ENCODE measurements around the gene FEV.
A peak's percentile ranks its signal among the peaks of the same experiment; 100 is the strongest.

FEV gene

DNA sequence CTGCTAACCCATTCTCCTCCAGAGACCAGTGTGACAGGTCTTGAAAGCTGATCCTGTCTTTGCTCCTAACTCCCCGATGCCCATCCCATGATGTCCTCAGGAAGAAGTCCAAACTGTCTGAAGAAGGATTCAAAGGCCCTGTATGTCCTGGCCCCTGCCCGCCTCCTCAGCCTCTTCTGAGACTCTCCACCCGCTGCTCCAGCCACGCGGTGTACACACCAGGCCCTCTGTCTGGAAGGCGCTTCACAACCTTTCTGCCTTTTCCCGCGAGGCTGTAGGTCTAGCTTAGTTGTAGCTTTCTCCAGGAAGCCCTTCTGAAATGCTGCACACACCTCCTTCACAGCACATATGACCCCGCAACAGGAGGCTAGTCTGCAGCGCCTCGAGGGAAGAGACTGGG, 31.7 kb upstream of the FEV start:
- no peak for DNase-seq

DNA sequence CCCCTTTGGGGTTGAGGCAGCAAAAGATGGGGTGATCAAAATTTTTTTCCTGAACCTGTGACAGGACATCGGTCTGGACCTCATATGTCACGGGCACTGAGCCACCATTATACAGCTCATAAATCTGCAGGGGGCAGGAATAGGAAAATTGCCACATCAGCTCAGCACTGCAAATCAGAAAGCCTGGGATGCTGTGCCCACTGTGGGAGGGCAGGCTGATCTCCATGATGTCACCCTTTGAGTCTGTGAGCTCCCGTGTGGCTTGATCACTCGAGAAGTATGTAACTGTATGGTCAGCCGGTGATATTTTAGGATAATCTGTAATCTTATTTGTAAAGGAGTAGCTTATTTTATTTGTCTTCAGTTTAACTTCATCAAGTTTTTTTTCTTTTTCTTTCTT, 25.9 kb upstream of the FEV start:
- no peak for DNase-seq

DNA sequence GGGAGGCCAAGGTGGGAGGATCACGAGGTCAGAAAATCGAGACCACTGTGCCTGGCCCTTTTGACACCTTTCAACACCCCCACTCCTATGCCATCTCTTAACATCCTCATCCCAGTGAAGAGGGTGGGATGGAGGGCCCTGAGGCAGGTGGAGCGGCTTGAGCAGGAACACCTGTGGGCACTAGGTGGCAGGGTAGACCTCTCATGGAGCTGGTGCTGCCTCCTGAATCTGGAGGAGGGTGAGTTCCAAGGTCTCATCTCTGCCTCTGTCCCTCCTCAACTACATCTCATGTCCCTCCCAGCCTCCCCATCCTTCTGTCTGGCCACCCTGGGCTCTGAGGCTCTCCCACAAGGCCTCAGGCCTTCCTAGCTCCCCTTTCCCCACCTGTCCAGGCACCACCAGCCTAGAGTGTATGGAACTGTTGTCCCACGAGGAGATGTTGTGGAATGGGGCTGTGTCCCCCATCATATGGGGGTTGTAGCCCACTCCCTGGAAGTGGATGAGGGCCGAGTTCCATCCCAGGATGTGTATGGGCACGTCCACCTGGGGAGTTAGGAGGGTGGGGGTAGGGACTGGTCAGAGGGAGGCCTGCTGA, 25.3 kb upstream of the FEV start:
- peak in 1 of 2 experiments; percentile 19 for DNase-seq

GRCh38 chr2:219009294-219009693, 24.3 kb upstream of the FEV start:
- no peak for DNase-seq

GRCh38 chr2:219003979-219004378, 19.0 kb upstream of the FEV start:
- DNase-seq, result no peak

GRCh38 chr2:219003267-219003634, 18.3 kb upstream of the FEV start:
- DNase-seq, result no peak

DNA sequence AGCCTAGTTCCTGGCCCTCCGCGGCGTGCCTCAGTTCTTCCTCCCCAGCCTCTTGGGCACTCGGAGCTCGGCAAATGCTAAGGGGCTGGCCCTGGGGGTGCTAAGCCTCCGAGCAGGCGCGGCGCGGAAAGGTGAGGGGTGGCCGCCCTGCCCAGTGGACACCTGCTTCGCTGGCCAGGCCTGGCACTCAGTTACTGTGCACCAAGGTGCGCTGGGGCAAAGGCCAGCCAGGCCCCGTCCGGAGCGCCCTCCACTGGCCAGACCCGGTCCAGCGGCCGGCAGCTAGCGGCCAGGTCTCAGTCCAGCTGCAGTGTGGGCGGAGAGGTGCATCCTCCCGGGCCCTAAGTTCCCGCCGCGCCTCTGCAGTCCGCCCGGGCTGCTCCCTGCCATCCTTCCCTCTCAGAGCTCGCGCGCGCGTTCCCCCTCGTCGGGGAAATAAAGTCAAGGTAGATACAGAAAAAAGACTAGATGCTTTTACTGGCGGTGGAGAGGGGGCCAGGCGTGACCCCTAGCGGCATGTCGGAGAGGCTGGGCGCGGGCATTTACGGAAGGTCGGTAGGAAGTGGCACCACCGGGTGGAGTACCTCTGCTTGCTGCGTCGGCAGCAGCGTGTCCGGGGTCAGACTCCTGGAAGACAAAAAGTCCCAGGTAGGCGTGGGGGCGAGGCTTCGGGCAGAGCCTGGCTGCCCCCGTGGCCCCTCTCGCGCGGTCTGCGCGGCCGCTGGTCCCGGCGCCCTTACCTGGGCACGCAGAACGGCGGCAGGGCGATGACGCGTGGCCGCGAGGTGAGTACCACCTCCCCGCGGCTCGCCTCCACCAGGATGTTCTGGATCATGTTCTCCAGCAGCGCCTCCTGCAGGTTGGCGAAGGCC, 17.6 kb upstream of the FEV start:
- peak; percentile 70 to 75 for DNase-seq

DNA sequence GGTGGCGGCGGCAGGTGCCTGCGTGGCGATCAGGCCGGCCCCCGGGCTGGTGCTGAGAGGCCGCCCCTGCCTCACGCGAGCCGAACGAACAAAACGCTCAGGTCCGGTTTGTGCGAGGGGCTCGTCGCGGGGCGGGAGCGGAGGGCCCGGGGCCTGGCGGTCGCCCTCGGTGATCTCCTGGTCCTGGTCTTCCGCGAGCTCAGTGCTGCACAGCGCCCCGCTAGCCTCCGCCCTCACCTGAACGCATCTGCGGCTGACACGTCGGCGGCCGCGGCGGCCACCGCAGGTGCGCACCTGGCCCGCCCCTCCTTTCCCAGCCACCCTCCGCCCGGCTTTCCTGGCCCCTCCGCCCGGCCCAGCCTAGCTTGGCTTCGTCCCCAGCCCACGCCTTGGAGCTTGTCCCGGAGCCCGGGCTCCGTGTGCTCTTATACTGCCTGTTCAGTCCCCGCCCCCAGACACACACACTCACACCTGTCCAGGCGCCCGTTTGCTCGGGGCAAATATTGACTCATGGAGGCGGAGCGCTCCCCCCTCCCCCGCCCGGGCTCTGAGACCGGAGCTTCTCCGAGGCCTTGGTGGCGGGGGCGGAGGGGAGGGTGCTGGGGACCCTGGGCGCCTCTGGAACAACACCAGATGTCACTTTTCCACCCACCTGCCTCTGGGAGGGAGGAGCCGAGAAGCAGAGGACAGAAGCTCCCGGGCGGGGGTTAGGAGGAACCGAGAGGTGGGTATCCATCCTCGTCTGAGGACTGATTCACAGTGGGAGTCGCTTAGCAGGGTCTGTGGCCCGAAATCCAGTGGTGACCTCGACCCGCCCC, 16.8 kb upstream of the FEV start:
- peak; percentile 52 to 64 for DNase-seq

GRCh38 chr2:219001100-219001576, 16.2 kb upstream of the FEV start:
- no peak for DNase-seq

- DNase-seq, result no peak
These were observed 15.6 kb upstream of the FEV start for GRCh38 chr2:219000569-219000960.

- DNase-seq, result no peak
These were observed 15.0 kb upstream of the FEV start for GRCh38 chr2:218999881-219000568.

GRCh38 chr2:218999021-218999880, 14.3 kb upstream of the FEV start:
- DNase-seq, result no peak

GRCh38 chr2:218998414-218999002, 13.5 kb upstream of the FEV start:
- no peak for DNase-seq

DNA sequence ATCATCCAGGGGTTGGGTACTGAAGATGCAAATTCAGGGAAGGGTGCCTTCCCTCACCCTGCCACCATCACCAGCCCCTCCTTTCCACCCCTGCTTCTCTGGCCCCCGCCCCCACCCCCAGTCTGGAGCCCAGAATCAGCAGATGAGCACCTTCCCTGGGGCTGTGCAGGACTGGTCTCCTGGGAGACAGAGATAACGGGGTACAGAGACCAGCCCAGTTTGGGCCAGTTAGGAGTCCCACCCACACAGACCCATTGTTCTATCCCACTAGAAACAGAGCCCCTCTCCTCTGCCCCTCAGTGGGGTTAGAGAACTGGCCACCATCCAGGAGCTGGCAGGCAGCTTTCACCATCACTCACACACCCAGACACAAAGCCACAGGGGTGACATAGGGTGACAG, 12.7 kb upstream of the FEV start:
- no peak for DNase-seq

DNA sequence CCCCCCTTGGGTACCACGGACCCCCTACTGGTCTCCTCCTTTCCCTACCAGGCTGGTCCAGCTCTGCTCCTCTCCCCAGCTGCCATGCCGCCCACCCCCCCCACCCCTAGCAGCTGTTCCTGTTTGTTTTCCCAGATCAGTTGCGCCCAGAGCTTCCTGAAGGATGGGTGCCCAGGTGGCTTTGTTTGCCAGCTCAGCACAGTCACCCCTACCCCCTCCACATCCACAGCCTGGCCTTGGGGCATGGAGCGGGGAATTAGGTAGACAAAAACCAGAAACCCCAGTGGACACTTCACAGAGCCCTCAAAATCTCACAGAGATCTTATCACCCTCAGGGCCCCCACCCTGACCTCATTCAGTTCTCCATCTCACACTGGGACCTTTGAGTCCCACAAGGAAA, 12.0 kb upstream of the FEV start:
- no peak for DNase-seq

GRCh38 chr2:218995972-218996711, 11.2 kb upstream of the FEV start:
- peak; percentile 90 to 91 for DNase-seq

DNA sequence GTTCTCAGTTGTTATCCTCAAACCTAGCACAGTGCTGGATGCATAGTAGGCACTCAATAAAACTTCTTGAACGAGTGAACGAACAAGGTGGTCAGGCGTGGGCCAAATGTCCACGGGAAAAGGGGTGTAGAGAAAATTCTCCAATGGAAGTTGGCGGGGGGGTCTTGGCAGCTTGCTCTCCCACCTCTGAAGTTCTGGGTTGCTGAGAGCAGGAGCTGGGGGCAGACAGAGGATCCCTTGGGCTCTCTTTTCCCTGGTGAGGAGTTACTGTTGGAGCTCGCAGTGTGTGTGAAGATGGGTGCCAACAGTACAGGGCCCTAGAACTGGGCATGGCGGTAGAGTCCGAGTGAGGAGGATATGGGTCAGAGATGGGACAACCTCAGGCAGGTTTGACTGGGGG, 10.6 kb upstream of the FEV start:
- DNase-seq, result no peak

DNA sequence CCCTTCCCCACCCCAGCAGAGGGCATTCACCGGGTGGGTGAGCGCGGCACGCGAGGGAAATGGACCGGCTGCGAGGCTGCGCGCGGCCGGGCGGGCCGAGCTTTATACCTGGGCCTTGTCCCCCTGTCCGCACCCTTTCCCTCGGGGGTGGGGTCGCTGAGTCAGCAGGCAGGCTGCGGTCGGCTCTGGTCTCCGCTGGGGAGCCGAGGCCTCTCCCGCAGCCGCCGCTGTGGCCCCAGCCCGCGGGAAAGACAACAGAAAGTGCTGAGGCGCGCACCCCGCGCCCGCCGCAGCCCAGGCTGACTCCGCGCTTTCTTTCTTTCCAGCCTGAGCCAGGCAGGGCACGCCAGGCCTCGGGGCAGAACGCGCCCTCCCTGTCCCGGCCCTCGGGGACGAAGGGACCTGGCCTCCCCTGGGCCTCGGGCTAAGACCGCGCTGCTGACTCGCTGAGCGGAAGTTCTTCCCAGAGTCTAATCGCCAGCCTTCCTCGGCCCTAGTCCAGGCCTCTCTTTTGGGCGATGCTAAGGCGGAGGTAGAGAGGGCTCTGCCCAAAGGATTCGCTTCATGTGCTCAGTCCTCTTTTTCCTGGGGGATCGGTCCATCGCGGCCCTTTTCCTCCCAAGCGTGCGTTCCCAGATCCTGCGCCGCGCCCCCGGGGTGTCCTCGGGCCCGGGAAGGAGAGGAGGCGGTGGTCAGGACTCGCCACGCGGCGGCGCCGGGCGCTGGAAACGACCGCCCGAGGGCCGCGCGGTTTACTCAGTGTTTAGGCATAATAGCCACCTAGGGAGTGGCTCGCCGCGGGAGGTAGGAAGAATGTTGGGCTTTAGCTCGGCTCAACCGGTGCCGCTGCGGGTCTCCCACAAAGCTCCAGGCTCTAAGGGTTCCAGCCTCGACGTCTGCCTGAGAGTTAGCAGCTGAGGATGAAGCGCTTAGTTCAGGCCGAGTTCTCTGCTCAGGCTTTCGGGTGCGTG, 8.6 kb upstream of the FEV start, which contains the start of gene CRYBA2:
Gene CRYBA2, minus strand, starts transcription at position 78 of the 971 bp plus-strand sequence. CDS start 246 bp downstream, outside the sequence.
- DNase-seq, result peak; percentile 24 to 27

DNA sequence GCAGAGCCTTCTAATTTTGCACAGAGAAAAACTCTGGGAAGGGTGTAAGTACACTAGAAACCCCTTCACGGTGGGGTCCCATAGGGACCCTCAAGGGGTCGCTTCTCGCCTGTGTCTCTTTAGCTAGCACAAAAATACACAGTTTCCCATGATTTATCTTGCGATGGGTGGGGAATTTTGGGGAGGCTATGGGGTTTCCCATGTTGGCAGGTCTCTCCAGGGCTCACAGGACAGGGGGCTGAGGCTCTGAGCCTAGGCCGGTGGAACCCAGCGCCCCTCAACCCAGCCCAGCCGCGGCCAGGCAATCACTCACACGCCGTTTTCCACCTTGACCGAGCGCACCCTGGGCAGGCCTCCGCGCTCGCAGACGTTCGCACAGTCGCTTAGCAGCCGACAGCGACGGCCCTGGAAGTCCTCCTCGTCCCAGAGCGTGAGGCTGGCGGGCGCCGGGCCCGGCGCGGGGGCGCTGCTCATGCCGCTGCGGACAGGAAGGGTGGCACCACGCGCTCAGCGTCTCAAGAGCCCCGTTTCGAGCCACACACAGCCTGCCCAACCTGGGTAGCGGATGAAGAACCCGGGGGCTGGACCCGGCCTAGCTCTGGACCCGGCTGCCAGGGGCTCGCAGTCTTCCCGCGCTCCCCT, 7.8 kb upstream of the FEV start:
- no peak for DNase-seq

Data from activated CD4-positive, alpha-beta T cell treated with anti-CD3 and anti-CD28 coated beads, Interleukin-2, amount 50 U/mL, for 48 hours (primary cell).